ENCODE results near the gene GPR22. TPM values are rescaled to one million over a fixed set of nuclear protein-coding genes. Genes with fewer than 3 reads are reported as not detected.
A peak's percentile ranks its signal among the peaks of the same experiment; 100 is the strongest.

GPR22 gene
- total and polyA plus RNA-seq, 4 experiments from 2014 or later, result 0.12 to 0.98 TPM; not detected in 2

DNA sequence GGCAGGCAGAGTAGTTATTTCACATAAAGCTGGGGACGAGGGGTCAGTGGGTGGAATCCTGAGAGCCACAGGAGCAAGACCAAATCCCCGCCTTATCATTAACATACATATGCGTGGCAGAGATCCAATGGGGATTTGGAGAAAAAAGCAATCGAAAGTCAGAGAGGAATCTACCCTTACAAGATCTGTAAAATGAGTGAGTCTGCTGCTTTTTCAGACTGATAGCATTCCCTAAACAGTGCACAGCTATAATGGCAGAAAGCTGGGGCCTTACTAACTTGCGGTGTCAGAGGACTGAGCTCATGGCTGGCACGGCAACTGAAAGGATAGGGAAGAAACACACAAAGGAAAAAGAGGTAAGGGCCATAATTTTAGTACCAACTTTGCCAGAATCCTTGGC, 25.0 kb downstream of the GPR22 start:
- Histone ChIP-seq H3K4me1 (ENCODE audit: insufficient read depth, low read length) (peaks cover 4% of the 10 kb centered on the region), H3K4me3 (ENCODE audit: low read length in 2 of 2) (no peak overlapping the region), H3K9me3 (ENCODE audit: control insufficient read depth in 1 of 2, low read length in 2 of 2) (no peaks in the 10 kb centered on the region), H3K27me3 (ENCODE audit: insufficient read depth, low read length) (no peaks in the 10 kb centered on the region), H3K27ac (ENCODE audit: low read depth, low read length) (no peak overlapping the region), H3K36me3 (ENCODE audit: insufficient read depth, low read length) (no peaks in the 10 kb centered on the region)
- Mint-ChIP-seq H3K4me3 (no peak overlapping the region), H3K4me1 (peaks cover 24 to 73% (median 39%) of the 10 kb centered on the region in 4 donors), H3K27me3 (no peaks in the 10 kb centered on the region), H3K27ac (peak overlapping the region in 1 of 7 donors; percentile 30), H3K9me3 (no peaks in the 10 kb centered on the region), H3K36me3 (peaks cover 19 to 23% of the 10 kb centered on the region in 2 donors)
- intact Hi-C loops (cut with micrococcal nuclease), result no loop called here
- DNase-seq, result no peak
- POLR2A ChIA-PET (ENCODE audit: partially characterized antibody), result no interaction called here
- CTCF ChIA-PET (ENCODE audit: partially characterized antibody), result interaction anchor here (1.5 kb wide), 1 partner anchor 32 kb away, joined by 5 read pairs; no protein-coding TSS in a partner anchor

DNA sequence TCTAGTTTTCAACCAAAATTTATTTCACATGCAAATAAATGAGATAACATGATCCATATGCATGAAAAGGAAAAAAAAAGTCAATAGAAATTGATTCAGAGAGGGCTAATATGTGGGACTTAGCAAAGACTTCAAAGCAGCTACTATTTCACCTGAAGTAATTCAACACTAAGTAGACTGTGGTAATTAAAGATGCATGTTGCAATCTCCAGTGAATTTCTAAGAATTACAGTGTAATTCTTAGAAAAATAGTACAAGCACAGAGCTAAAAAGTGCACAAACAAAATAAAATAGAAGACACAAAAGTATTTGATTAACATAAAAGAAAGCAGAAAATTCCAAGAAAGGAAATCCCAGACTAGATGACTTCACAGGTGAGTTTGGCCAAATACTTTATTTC, 25.7 kb downstream of the GPR22 start:
- POLR2A ChIA-PET (ENCODE audit: partially characterized antibody), result interaction anchor here (0.6 kb wide), 1 partner anchor 229 kb away, joined by 3 read pairs; no protein-coding TSS in a partner anchor
- Histone ChIP-seq H3K4me3 (ENCODE audit: low read length in 2 of 2) (no peak overlapping the region), H3K27me3 (ENCODE audit: insufficient read depth, low read length) (no peaks in the 10 kb centered on the region), H3K4me1 (ENCODE audit: insufficient read depth, low read length) (peaks cover 4% of the 10 kb centered on the region), H3K9me3 (ENCODE audit: control insufficient read depth in 1 of 2, low read length in 2 of 2) (no peaks in the 10 kb centered on the region), H3K36me3 (ENCODE audit: insufficient read depth, low read length) (no peaks in the 10 kb centered on the region), H3K27ac (ENCODE audit: low read depth, low read length) (no peak overlapping the region)
- Mint-ChIP-seq H3K36me3 (peaks cover 19% of the 10 kb centered on the region in 2 donors), H3K27me3 (no peaks in the 10 kb centered on the region), H3K9me3 (no peaks in the 10 kb centered on the region), H3K4me1 (peaks cover 21 to 67% (median 34%) of the 10 kb centered on the region in 4 donors), H3K4me3 (no peak overlapping the region), H3K27ac (no peak overlapping the region)
- intact Hi-C loops (cut with micrococcal nuclease), result no loop called here
- no peak for DNase-seq
- CTCF ChIA-PET (ENCODE audit: partially characterized antibody), result no interaction called here

DNA sequence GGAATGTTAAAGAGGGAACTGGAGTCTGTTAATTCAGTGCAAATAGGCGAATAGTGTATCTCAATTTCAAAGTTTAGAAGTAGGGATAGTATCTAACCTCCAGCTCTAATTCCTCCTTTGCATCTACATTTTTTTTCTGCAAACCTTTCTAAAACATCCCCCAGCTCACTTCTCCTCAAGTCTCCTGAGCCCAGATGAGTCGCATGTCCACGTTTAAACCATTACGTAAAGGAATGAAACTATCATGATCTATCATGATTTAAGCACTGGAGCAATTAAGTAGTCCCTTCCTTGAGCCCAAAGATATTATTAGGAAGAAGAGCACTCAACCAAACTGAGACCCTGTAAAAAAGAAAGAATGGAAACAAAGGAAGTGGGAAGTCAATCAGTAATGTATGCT, 29.9 kb downstream of the GPR22 start:
- Histone ChIP-seq H3K9me3 (ENCODE audit: control insufficient read depth in 1 of 2, low read length in 2 of 2) (no peaks in the 10 kb centered on the region), H3K4me3 (ENCODE audit: low read length in 2 of 2) (no peak overlapping the region), H3K27me3 (ENCODE audit: insufficient read depth, low read length) (no peaks in the 10 kb centered on the region), H3K27ac (ENCODE audit: low read depth, low read length) (no peak overlapping the region), H3K4me1 (ENCODE audit: insufficient read depth, low read length) (peaks cover 4% of the 10 kb centered on the region), H3K36me3 (ENCODE audit: insufficient read depth, low read length) (no peaks in the 10 kb centered on the region)
- no peaks in the 10 kb centered on the region for H3K27me3 Mint-ChIP-seq
- no peaks in the 10 kb centered on the region for H3K9me3 Mint-ChIP-seq
- H3K36me3 Mint-ChIP-seq, result peaks cover 12 to 13% of the 10 kb centered on the region in 2 donors
- intact Hi-C loops (cut with micrococcal nuclease), result loop anchor here (5.0 kb wide), 1 partner anchor 352 kb away; no protein-coding TSS in a partner anchor
- CTCF ChIA-PET (ENCODE audit: partially characterized antibody), result no interaction called here
- peaks cover 20 to 53% (median 32%) of the 10 kb centered on the region in 4 donors for H3K4me1 Mint-ChIP-seq
- no peak overlapping the region for H3K27ac Mint-ChIP-seq
- POLR2A ChIA-PET (ENCODE audit: partially characterized antibody), result no interaction called here
- H3K4me3 Mint-ChIP-seq, result no peak overlapping the region
- no peak for DNase-seq

DNA sequence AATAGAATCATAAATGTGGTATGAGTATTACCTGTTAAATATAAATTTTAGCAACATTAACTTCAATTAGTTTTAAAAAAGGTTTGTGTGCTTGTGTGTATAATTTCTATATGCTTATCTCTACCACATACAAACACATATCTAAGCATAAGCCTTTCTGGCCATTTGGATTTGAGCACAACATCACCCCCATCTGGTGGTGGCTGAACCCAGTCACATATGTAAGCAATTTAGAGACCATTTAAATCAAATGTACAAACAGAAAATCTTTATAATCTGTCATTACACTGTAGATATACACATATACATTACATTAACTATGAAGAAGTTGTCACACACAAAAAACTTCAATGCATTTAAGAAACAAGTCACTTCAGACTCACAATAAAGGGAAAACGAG, 31.7 kb downstream of the GPR22 start:
- Mint-ChIP-seq H3K9me3 (no peaks in the 10 kb centered on the region), H3K4me3 (no peak overlapping the region), H3K36me3 (peaks cover 16 to 26% of the 10 kb centered on the region in 2 donors), H3K27me3 (no peaks in the 10 kb centered on the region), H3K27ac (no peak overlapping the region), H3K4me1 (peaks cover 15 to 45% (median 25%) of the 10 kb centered on the region in 4 donors)
- Histone ChIP-seq H3K27me3 (ENCODE audit: insufficient read depth, low read length) (no peaks in the 10 kb centered on the region), H3K36me3 (ENCODE audit: insufficient read depth, low read length) (peaks cover 5% of the 10 kb centered on the region), H3K9me3 (ENCODE audit: control insufficient read depth in 1 of 2, low read length in 2 of 2) (no peaks in the 10 kb centered on the region), H3K27ac (ENCODE audit: low read depth, low read length) (no peak overlapping the region), H3K4me1 (ENCODE audit: insufficient read depth, low read length) (no peaks in the 10 kb centered on the region), H3K4me3 (ENCODE audit: low read length in 2 of 2) (no peak overlapping the region)
- POLR2A ChIA-PET (ENCODE audit: partially characterized antibody), result no interaction called here
- CTCF ChIA-PET (ENCODE audit: partially characterized antibody), result interaction anchor here (1.0 to 1.6 kb wide), 3 partner anchors 39 to 378 kb away, joined by 3 to 4 read pairs (median 3); no protein-coding TSS in a partner anchor
- intact Hi-C loops (cut with micrococcal nuclease), result loop anchor here (5.0 kb wide), 1 partner anchor 354 kb away; no protein-coding TSS in a partner anchor
- peak in 4 of 5 donors; percentile 4 to 7 (median 6) for DNase-seq

DNA sequence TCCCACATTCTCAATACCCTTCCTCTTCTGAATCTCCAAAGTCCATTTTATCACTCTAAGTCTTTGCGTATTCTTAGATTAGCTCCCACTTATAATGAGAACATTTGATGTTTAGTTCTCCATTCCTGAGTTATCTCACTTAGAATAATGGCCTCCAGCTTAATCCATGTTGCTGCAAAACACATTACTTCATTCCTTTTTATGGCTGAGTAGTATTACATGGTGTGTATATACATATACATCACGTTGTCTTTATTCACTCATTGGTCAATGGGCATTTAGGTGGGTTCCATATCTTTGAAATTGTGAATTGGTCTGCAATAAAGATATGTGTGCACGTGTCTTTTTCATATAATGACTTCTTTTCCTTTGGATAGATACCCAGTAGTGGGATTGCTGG, 32.3 kb downstream of the GPR22 start:
- DNase-seq, result no peak
- H3K4me1 Mint-ChIP-seq, result peaks cover 13 to 40% (median 21%) of the 10 kb centered on the region in 4 donors
- no peak overlapping the region for H3K27ac ChIP-seq (ENCODE audit: low read depth, low read length)
- peaks cover 16 to 21% of the 10 kb centered on the region in 2 donors for H3K36me3 Mint-ChIP-seq
- no peak overlapping the region for H3K27ac Mint-ChIP-seq
- intact Hi-C loops (cut with micrococcal nuclease), result loop anchor here (5.0 kb wide), 1 partner anchor 355 kb away; no protein-coding TSS in a partner anchor
- no peaks in the 10 kb centered on the region for H3K9me3 Mint-ChIP-seq
- H3K4me1 ChIP-seq (ENCODE audit: insufficient read depth, low read length), result no peaks in the 10 kb centered on the region
- H3K4me3 Mint-ChIP-seq, result no peak overlapping the region
- H3K9me3 ChIP-seq (ENCODE audit: control insufficient read depth in 1 of 2, low read length in 2 of 2), result no peaks in the 10 kb centered on the region
- no peaks in the 10 kb centered on the region for H3K27me3 Mint-ChIP-seq
- no peak overlapping the region for H3K4me3 ChIP-seq (ENCODE audit: low read length in 2 of 2)
- H3K27me3 ChIP-seq (ENCODE audit: insufficient read depth, low read length), result no peaks in the 10 kb centered on the region
- POLR2A ChIA-PET (ENCODE audit: partially characterized antibody), result no interaction called here
- H3K36me3 ChIP-seq (ENCODE audit: insufficient read depth, low read length), result peaks cover 5% of the 10 kb centered on the region
- CTCF ChIA-PET (ENCODE audit: partially characterized antibody), result interaction anchor here (1.5 to 1.6 kb wide), 2 partner anchors 39 to 377 kb away, joined by 3 to 4 read pairs; no protein-coding TSS in a partner anchor

DNA sequence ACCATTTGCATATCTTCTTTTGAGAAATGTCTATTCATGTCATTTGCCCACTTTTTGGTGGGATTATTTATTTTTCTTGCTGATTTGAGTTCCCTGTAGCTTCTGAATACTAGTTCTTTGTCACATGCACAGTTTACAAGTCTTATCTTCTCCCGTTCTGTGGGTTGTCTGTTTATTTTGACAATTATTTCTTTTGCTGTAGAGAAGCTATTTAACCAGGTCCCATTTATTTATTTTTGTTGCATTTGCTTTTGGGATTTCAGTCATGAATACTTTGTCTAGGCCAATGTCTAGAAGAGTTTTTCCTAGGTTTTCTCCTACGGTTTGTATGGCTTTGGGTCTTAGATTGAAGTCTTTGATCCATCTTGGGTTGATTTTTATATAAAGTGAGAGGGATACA, 32.9 kb downstream of the GPR22 start:
- intact Hi-C loops (cut with micrococcal nuclease), result loop anchor here (5.0 kb wide), 1 partner anchor 355 kb away; no protein-coding TSS in a partner anchor
- Histone ChIP-seq H3K4me1 (ENCODE audit: insufficient read depth, low read length) (no peaks in the 10 kb centered on the region), H3K4me3 (ENCODE audit: low read length in 2 of 2) (no peak overlapping the region), H3K36me3 (ENCODE audit: insufficient read depth, low read length) (peaks cover 5% of the 10 kb centered on the region), H3K27me3 (ENCODE audit: insufficient read depth, low read length) (no peaks in the 10 kb centered on the region), H3K27ac (ENCODE audit: low read depth, low read length) (no peak overlapping the region), H3K9me3 (ENCODE audit: control insufficient read depth in 1 of 2, low read length in 2 of 2) (no peaks in the 10 kb centered on the region)
- DNase-seq, result no peak
- no peaks in the 10 kb centered on the region for H3K9me3 Mint-ChIP-seq
- H3K27ac Mint-ChIP-seq, result no peak overlapping the region
- POLR2A ChIA-PET (ENCODE audit: partially characterized antibody), result no interaction called here
- CTCF ChIA-PET (ENCODE audit: partially characterized antibody), result interaction anchor here (1.6 kb wide), 1 partner anchor 40 kb away, joined by 4 read pairs; no protein-coding TSS in a partner anchor
- H3K4me3 Mint-ChIP-seq, result no peak overlapping the region
- H3K36me3 Mint-ChIP-seq, result peaks cover 18 to 22% of the 10 kb centered on the region in 2 donors
- H3K27me3 Mint-ChIP-seq, result no peaks in the 10 kb centered on the region
- H3K4me1 Mint-ChIP-seq, result peaks cover 14 to 40% (median 20%) of the 10 kb centered on the region in 4 donors

DNA sequence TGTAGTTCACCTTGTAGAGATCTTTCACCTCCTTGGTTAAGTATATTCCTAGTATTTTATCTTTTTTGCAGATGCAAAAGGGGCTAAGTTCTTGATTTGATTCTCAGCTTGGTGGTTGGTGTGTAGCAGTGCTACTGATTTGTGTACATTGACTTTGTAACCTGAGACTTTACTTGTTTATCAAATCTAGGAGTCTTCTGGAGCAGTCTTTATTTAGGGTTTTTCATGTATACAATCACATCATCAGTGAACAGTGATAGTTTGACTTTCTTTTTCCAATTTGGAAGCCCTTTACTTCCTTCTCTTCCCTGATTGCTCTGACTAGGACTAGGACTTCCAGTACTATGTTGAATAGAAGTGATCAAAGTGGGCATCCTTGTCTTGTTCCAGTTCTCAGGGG, 33.8 kb downstream of the GPR22 start:
- H3K4me1 Mint-ChIP-seq, result peaks cover 11 to 36% (median 15%) of the 10 kb centered on the region in 4 donors
- intact Hi-C loops (cut with micrococcal nuclease), result loop anchor here (5.0 kb wide), 1 partner anchor 356 kb away; no protein-coding TSS in a partner anchor
- Histone ChIP-seq H3K36me3 (ENCODE audit: insufficient read depth, low read length) (peaks cover 5% of the 10 kb centered on the region), H3K27me3 (ENCODE audit: insufficient read depth, low read length) (no peaks in the 10 kb centered on the region), H3K4me3 (ENCODE audit: low read length in 2 of 2) (no peak overlapping the region), H3K27ac (ENCODE audit: low read depth, low read length) (no peak overlapping the region), H3K4me1 (ENCODE audit: insufficient read depth, low read length) (no peaks in the 10 kb centered on the region), H3K9me3 (ENCODE audit: control insufficient read depth in 1 of 2, low read length in 2 of 2) (no peaks in the 10 kb centered on the region)
- peak overlapping the region in 1 of 7 donors; percentile 11 for H3K27ac Mint-ChIP-seq
- no peaks in the 10 kb centered on the region for H3K9me3 Mint-ChIP-seq
- H3K4me3 Mint-ChIP-seq, result no peak overlapping the region
- H3K36me3 Mint-ChIP-seq, result peaks cover 17 to 25% of the 10 kb centered on the region in 2 donors
- ChIA-PET CTCF (ENCODE audit: partially characterized antibody) (no interaction called here), POLR2A (ENCODE audit: partially characterized antibody) (no interaction called here)
- no peak for DNase-seq
- no peaks in the 10 kb centered on the region for H3K27me3 Mint-ChIP-seq
